ENCODE data around the gene EVL. TPM values are rescaled to one million over a fixed set of nuclear protein-coding genes. Genes with fewer than 3 reads are reported as not detected.

The EVL gene
- total and polyA plus RNA-seq, 2 experiments from 2014 or later: 65.3 to 116 TPM

GRCh38 chr14:100081997-100082625, 16.9 kb downstream of the EVL start:
- TF ChIP-seq, protein P1, sequence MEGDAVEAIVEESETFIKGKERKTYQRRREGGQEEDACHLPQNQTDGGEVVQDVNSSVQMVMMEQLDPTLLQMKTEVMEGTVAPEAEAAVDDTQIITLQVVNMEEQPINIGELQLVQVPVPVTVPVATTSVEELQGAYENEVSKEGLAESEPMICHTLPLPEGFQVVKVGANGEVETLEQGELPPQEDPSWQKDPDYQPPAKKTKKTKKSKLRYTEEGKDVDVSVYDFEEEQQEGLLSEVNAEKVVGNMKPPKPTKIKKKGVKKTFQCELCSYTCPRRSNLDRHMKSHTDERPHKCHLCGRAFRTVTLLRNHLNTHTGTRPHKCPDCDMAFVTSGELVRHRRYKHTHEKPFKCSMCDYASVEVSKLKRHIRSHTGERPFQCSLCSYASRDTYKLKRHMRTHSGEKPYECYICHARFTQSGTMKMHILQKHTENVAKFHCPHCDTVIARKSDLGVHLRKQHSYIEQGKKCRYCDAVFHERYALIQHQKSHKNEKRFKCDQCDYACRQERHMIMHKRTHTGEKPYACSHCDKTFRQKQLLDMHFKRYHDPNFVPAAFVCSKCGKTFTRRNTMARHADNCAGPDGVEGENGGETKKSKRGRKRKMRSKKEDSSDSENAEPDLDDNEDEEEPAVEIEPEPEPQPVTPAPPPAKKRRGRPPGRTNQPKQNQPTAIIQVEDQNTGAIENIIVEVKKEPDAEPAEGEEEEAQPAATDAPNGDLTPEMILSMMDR (IDR thresholded peaks at IDR 0.05; ENCODE audit: low read depth, low read length): no peak
- Histone ChIP-seq H3K4me3 (no peak overlapping the region), H3K36me3 (no peaks in the 10 kb centered on the region), H3K27me3 (no peaks in the 10 kb centered on the region), H3K27ac (no peak overlapping the region), H3K9me3 (ENCODE audit: low read depth) (no peaks in the 10 kb centered on the region), H3K4me1 (ENCODE audit: low read depth) (peaks cover 4% of the 10 kb centered on the region)
- DNase-seq (ENCODE audit: low read depth in 1 of 2, low spot score in 1 of 2): no peak

DNA sequence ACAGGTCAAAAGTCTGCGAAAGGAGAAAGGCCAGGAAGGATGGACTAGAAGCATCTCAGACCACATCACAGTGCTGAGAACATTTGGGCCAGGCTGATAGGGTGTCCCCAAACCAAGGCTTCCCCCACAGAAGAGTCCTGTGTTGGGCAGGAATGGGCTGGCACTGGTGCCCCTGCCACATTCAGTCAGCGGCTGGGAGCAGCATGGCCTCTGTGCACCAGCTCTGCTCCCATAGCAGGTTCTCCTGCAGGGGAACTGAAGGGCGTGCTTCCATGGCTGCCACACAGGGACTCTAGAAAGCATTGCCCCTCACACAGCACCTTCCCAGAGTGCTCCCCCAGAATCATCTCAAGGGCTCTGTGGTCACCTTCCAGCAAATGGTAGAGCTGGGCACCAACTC, 17.5 kb downstream of the EVL start:
- Histone ChIP-seq H3K27ac (no peak overlapping the region), H3K4me1 (ENCODE audit: low read depth) (peaks cover 4% of the 10 kb centered on the region), H3K27me3 (no peaks in the 10 kb centered on the region), H3K9me3 (ENCODE audit: low read depth) (no peaks in the 10 kb centered on the region), H3K4me3 (no peak overlapping the region), H3K36me3 (peaks cover 1% of the 10 kb centered on the region)
- no peak for DNase-seq (ENCODE audit: low read depth in 1 of 2, low spot score in 1 of 2)
- TF ChIP-seq, protein P1 (IDR thresholded peaks at IDR 0.05; ENCODE audit: low read depth, low read length): no peak

DNA sequence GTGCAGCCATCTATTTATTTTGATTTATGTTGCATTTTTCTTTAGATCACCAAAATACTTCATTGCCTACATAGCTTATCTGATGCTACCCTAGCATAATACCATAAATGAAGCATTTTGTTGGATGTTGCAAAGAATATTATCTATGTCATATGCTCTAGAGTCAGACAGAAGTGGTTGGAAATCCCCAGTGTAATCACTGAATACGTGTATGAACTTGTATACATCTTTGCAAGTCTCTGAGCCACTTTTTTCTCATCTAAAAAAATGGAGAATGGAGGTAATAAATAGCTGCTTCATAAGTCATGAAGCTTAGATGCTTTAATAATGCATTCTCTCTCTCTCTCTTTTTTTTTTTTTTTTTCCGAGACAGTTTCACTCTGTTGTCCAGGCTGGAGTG, 18.5 kb downstream of the EVL start:
- Histone ChIP-seq H3K27me3 (no peaks in the 10 kb centered on the region), H3K27ac (no peak overlapping the region), H3K36me3 (peaks cover 4% of the 10 kb centered on the region), H3K4me3 (no peak overlapping the region), H3K9me3 (ENCODE audit: low read depth) (no peaks in the 10 kb centered on the region), H3K4me1 (ENCODE audit: low read depth) (peaks cover 4% of the 10 kb centered on the region)
- TF ChIP-seq, protein P1 (IDR thresholded peaks at IDR 0.05; ENCODE audit: low read depth, low read length): no peak
- DNase-seq (ENCODE audit: low read depth in 1 of 2, low spot score in 1 of 2): no peak

DNA sequence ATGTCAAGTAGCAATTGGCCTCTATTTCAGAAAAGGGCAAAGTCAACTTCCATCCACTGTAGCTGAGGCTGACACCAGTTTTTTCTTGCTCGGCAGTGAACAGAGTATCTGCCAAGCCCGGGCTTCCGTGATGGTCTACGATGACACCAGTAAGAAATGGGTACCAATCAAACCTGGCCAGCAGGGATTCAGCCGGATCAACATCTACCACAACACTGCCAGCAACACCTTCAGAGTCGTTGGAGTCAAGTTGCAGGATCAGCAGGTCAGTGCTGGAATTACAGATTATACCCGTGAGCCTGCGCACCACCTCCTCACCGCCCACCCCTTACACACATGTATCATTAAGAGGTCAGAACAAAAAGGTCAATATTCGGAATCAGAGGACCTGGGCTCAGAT, 19.4 kb downstream of the EVL start:
- H3K27me3 ChIP-seq: no peaks in the 10 kb centered on the region
- H3K4me3 ChIP-seq: no peak overlapping the region
- TF ChIP-seq, protein P1 (IDR thresholded peaks at IDR 0.05; ENCODE audit: low read depth, low read length): no peak
- H3K9me3 ChIP-seq (ENCODE audit: low read depth): no peaks in the 10 kb centered on the region
- H3K36me3 ChIP-seq: peaks cover 4% of the 10 kb centered on the region
- no peak for DNase-seq (ENCODE audit: low read depth in 1 of 2, low spot score in 1 of 2)
- no peak overlapping the region for H3K27ac ChIP-seq
- peaks cover under 1% of the 10 kb centered on the region for H3K4me1 ChIP-seq (ENCODE audit: low read depth)

DNA sequence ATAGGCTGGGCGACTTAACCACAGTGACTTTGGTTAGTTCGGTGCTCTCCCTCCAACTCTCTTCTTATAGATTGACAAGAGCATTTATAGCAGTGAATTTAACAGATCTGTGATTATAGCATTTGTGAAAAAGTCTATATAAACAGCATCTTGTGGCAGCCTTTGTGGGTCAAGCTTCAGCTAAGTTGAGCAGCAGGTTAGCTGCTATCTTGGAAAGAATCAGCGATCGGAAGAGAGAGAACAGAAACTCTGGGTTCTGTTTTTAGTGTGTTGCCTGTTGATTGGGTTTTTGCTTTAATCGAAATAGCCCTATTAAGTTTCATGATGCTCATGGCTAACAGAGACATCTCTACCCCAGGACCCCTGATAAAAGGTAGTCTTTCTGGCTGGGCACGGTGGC, 20.2 kb downstream of the EVL start:
- H3K4me1 ChIP-seq (ENCODE audit: low read depth): no peaks in the 10 kb centered on the region
- TF ChIP-seq, protein P1 (IDR thresholded peaks at IDR 0.05; ENCODE audit: low read depth, low read length): no peak

More for the DNA sequence above, 20.2 kb downstream of the EVL start:
- Histone ChIP-seq H3K27ac (no peak overlapping the region), H3K27me3 (no peaks in the 10 kb centered on the region), H3K9me3 (ENCODE audit: low read depth) (no peaks in the 10 kb centered on the region), H3K36me3 (peaks cover 4% of the 10 kb centered on the region), H3K4me3 (no peak overlapping the region)
- DNase-seq (ENCODE audit: low read depth in 1 of 2, low spot score in 1 of 2): no peak

All from cardiac muscle cell (in vitro differentiated cells and primary cell).